ENCODE data around the gene PLEKHA7. TPM values are rescaled to one million over a fixed set of nuclear protein-coding genes. Genes with fewer than 3 reads are reported as not detected.

Gene PLEKHA7
- polyA plus RNA-seq, 1 donor (not counting 4 experiments of a cell fraction or from before 2014, with no cell fraction given) = 1.4 TPM

DNA sequence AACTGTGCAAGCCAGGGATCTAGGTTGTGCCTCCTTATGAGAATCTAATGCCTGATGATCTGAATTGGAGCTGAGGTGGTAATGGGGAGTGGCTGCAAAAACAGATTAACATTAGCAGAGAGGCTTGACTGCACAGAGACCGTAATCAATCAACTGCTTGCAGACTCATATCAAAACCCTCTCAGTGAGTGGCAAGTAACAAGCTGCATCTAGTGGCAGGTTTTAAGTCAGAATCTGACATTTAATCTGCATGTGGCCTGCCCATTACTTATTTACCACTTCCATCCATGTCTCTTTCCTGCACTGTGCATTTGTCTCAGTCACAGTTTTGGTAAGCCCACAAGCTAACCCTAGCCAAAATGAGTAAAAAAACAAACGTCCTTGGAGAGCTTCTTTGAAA lies 264.5 kb downstream of the PLEKHA7 start:
- Histone ChIP-seq H3K79me2 (ENCODE audit: control insufficient read depth, insufficient read depth, low read length) (peaks cover 16% of the 10 kb centered on the region), H3K36me3 (ENCODE audit: control insufficient read depth in 2 of 2, extremely low read depth in 1 of 2, insufficient read depth in 2 of 2, low read length in 2 of 2) (peaks cover 29 to 33% of the 10 kb centered on the region in 2 experiments)
- no peak for FAIRE-seq

DNA sequence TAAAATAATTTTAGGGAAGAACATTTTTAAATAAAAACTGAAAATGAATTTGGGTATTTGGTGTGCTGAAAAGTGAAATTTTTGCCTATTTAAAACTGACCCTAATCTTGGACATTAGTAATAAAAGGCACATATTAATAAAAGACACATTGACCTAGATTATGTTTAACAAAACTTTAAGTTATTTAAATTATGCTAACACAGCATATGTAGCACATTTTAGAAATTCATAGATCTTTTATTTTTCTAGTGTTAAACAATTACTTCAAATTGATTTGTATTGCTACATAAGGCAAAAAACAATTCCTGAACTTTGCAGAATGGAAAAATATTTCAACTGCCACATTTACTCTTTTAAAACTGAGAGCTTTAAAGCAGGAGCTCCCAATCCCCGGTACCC lies 265.1 kb downstream of the PLEKHA7 start:
- H3K79me2 ChIP-seq (ENCODE audit: control insufficient read depth, insufficient read depth, low read length) = peaks cover 21% of the 10 kb centered on the region
- no peak overlapping the region for H3K4me2 ChIP-seq (ENCODE audit: control insufficient read depth, extremely low read depth, insufficient read depth, low read depth, low read length)
- dilution Hi-C loops (cut with MboI; ENCODE audit: extremely low pct_ligation_motif_present, low sequenced_read_pairs) = no loop called here
- no peaks in the 10 kb centered on the region for H3K9me3 ChIP-seq (ENCODE audit: control insufficient read depth, low read depth, low read length)
- no peak overlapping the region for H2AFZ ChIP-seq (ENCODE audit: control insufficient read depth, low read length)
- no peak overlapping the region for H3K9ac ChIP-seq (ENCODE audit: control insufficient read depth, extremely low read depth, insufficient read depth, low read length)
- DNase-seq (ENCODE audit: low read depth, low spot score) (no peak), FAIRE-seq (no peak)
- peaks cover 29 to 34% of the 10 kb centered on the region in 2 experiments for H3K36me3 ChIP-seq (ENCODE audit: control insufficient read depth in 2 of 2, extremely low read depth in 1 of 2, insufficient read depth in 2 of 2, low read length in 2 of 2)
- no peak overlapping the region for H3K4me3 ChIP-seq (ENCODE audit: control insufficient read depth in 2 of 3, extremely low read depth in 1 of 3, insufficient read depth in 2 of 3, low read depth in 1 of 3, low read length in 3 of 3)
- TF ChIP-seq EZH2 (IDR thresholded peaks at IDR 0.05; ENCODE audit: low read length) = no peak
- TF ChIP-seq, protein P1, sequence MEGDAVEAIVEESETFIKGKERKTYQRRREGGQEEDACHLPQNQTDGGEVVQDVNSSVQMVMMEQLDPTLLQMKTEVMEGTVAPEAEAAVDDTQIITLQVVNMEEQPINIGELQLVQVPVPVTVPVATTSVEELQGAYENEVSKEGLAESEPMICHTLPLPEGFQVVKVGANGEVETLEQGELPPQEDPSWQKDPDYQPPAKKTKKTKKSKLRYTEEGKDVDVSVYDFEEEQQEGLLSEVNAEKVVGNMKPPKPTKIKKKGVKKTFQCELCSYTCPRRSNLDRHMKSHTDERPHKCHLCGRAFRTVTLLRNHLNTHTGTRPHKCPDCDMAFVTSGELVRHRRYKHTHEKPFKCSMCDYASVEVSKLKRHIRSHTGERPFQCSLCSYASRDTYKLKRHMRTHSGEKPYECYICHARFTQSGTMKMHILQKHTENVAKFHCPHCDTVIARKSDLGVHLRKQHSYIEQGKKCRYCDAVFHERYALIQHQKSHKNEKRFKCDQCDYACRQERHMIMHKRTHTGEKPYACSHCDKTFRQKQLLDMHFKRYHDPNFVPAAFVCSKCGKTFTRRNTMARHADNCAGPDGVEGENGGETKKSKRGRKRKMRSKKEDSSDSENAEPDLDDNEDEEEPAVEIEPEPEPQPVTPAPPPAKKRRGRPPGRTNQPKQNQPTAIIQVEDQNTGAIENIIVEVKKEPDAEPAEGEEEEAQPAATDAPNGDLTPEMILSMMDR (optimal IDR thresholded peaks at IDR 0.05 in 1 of 3, IDR thresholded peaks at IDR 0.05 in 1 of 3, conservative IDR thresholded peaks at IDR 0.05 in 1 of 3; ENCODE audit: extremely low read depth in 1 of 3, insufficient read depth in 2 of 3, low read length in 3 of 3) = no peak
- H3K27ac ChIP-seq (ENCODE audit: control insufficient read depth, insufficient read depth, low read length) = no peak overlapping the region
- no peaks in the 10 kb centered on the region for H3K27me3 ChIP-seq (ENCODE audit: control insufficient read depth, extremely low read depth, insufficient read depth, low read length)
- peaks cover 3% of the 10 kb centered on the region for H3K9me1 ChIP-seq (ENCODE audit: control insufficient read depth, extremely low read depth, insufficient read depth, low read length)
- H3K4me1 ChIP-seq (ENCODE audit: control insufficient read depth, extremely low read depth, insufficient read depth, low read length) = no peaks in the 10 kb centered on the region
- H4K20me1 ChIP-seq (ENCODE audit: control insufficient read depth, extremely low read depth, insufficient read depth, low read length) = peaks cover under 1% of the 10 kb centered on the region

More for the DNA sequence above, 264.5 kb downstream of the PLEKHA7 start:
- DNase-seq (ENCODE audit: low read depth, low spot score) = no peak
- Histone ChIP-seq H3K9me1 (ENCODE audit: control insufficient read depth, extremely low read depth, insufficient read depth, low read length) (peaks cover 3% of the 10 kb centered on the region), H2AFZ (ENCODE audit: control insufficient read depth, low read length) (no peak overlapping the region), H3K4me2 (ENCODE audit: control insufficient read depth, extremely low read depth, insufficient read depth, low read depth, low read length) (no peak overlapping the region), H3K4me1 (ENCODE audit: control insufficient read depth, extremely low read depth, insufficient read depth, low read length) (no peaks in the 10 kb centered on the region), H3K4me3 (ENCODE audit: control insufficient read depth in 2 of 3, extremely low read depth in 1 of 3, insufficient read depth in 2 of 3, low read depth in 1 of 3, low read length in 3 of 3) (no peak overlapping the region), H4K20me1 (ENCODE audit: control insufficient read depth, extremely low read depth, insufficient read depth, low read length) (no peaks in the 10 kb centered on the region), H3K9ac (ENCODE audit: control insufficient read depth, extremely low read depth, insufficient read depth, low read length) (no peak overlapping the region), H3K27ac (ENCODE audit: control insufficient read depth, insufficient read depth, low read length) (no peak overlapping the region), H3K9me3 (ENCODE audit: control insufficient read depth, low read depth, low read length) (no peaks in the 10 kb centered on the region), H3K27me3 (ENCODE audit: control insufficient read depth, extremely low read depth, insufficient read depth, low read length) (no peaks in the 10 kb centered on the region)
- TF ChIP-seq, protein P1 (optimal IDR thresholded peaks at IDR 0.05 in 1 of 3, IDR thresholded peaks at IDR 0.05 in 1 of 3, conservative IDR thresholded peaks at IDR 0.05 in 1 of 3; ENCODE audit: extremely low read depth in 1 of 3, insufficient read depth in 2 of 3, low read length in 3 of 3) = no peak
- no peak for TF ChIP-seq EZH2 (IDR thresholded peaks at IDR 0.05; ENCODE audit: low read length)
- dilution Hi-C loops (cut with MboI; ENCODE audit: extremely low pct_ligation_motif_present, low sequenced_read_pairs) = no loop called here

All from keratinocyte (primary cell).